Hepatocyte (in vitro differentiated cells): ENCODE results near the gene RAD9A.

Source experiments
- EZH2 ChIP-seq: fragments of 200-600 bp; sonication (generic); IDR thresholded peaks from 2 replicates; pipeline ENCODE4 v1.6.1; 2016; ENCODE audit warnings: antibody characterized with exemption, mild to moderate bottlenecking, borderline replicate concordance
- EZH2phosphoT487 ChIP-seq: fragments of 200-600 bp; sonication (generic); IDR thresholded peaks from one replicate; pipeline ENCODE4 v1.6.1; 2018; ENCODE audit warnings: antibody characterized with exemption, mild to moderate bottlenecking, low read depth, moderate library complexity; ENCODE audit not compliant: unreplicated experiment, severe bottlenecking
- TF ChIP-seq, protein P1 (sequence below): fragments of 200-600 bp; sonication (generic); IDR thresholded peaks from 2 replicates; pipeline ENCODE4 v1.5.1; 2016; ENCODE audit warnings: antibody characterized with exemption, mild to moderate bottlenecking; ENCODE audit not compliant: poor library complexity

DNA sequence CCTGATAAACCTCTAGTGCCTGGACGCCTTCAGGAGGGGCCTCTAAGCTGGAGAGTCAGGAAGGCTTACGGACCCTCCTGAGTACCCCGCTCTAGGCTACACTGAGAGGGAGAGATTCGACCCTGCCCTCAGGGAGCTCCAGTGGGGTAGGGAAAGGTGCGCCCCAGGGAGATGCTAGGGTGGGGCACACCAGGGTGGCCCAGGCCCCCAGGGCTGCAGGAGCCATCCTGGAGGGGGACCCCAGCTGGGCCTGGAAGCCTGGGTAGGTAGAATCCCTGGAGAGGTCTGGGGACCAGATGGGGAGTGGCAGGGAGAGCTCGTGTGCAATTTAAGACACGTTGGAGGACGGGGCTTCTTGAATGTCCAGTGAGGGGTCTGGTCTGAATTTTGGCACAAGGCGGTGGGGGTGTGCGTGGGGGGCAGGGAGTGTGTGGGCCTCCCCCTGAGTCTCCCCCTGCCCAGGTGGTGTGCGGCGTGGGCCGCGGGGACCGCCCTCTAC is 28.4 kb downstream of the RAD9A start:
- TF ChIP-seq, protein P1, sequence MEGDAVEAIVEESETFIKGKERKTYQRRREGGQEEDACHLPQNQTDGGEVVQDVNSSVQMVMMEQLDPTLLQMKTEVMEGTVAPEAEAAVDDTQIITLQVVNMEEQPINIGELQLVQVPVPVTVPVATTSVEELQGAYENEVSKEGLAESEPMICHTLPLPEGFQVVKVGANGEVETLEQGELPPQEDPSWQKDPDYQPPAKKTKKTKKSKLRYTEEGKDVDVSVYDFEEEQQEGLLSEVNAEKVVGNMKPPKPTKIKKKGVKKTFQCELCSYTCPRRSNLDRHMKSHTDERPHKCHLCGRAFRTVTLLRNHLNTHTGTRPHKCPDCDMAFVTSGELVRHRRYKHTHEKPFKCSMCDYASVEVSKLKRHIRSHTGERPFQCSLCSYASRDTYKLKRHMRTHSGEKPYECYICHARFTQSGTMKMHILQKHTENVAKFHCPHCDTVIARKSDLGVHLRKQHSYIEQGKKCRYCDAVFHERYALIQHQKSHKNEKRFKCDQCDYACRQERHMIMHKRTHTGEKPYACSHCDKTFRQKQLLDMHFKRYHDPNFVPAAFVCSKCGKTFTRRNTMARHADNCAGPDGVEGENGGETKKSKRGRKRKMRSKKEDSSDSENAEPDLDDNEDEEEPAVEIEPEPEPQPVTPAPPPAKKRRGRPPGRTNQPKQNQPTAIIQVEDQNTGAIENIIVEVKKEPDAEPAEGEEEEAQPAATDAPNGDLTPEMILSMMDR: no peak
- TF ChIP-seq EZH2phosphoT487: no peak
- TF ChIP-seq EZH2: no peak
